HCT116 (cell line): Measurements from ENCODE around the gene RND3. TPM values are rescaled to one million over a fixed set of nuclear protein-coding genes. Genes with fewer than 3 reads are reported as not detected.

Experiments used
- ATAC-seq: fragments of 200-7000 bp; cut with Tn5 transposase; 2 replicates; pipeline ENCODE4 v1.9.1; 2020; ENCODE audit warnings: mild to moderate bottlenecking, moderate library complexity
- BruUV-seq: library from RNA; stranded (reverse); fragments of 400-500 nt; replicated peaks from 2 replicates; lab custom pipeline; 2021; lab: Mats Ljungman, UMichigan
- CTCF ChIA-PET: fragments of 300-600 bp; sonication (Branson Sonifier 250); formaldehyde crosslinking; loops from one replicate; lab custom pipeline; 2021; ENCODE audit warnings: antibody characterized with exemption; lab: Charles Lee
- POLR2A ChIA-PET: fragments of 300-600, 350-600 bp; sonication (Branson Sonifier 250); formaldehyde crosslinking; loops from one replicate; lab custom pipeline; 2021; ENCODE audit warnings: antibody characterized with exemption; lab: Charles Lee
- RAD21 ChIA-PET, 2 experiments: fragments of 300-600 bp; sonication (Branson Sonifier 250); formaldehyde crosslinking; loops; one replicate each; lab custom pipeline; 2023; ENCODE audit warnings: low total read pairs in 2 of 2; ENCODE audit not compliant: uncharacterized antibody in 2 of 2, unreplicated experiment in 2 of 2, low non-redundant PET in 1 of 2; lab: Charles Lee
- DNase-seq: peaks from one replicate; pipeline ENCODE4 v3.0.0-alpha.2; 2010; ENCODE audit warnings: low read depth, low spot score
- H2AFZ ChIP-seq: fragments of 200-600 bp; shearing (Covaris generic), sonication (generic); 2 replicates; pipeline ENCODE4 v1.6.1; 2017; ENCODE audit warnings: low read depth, mixed run types, mixed read lengths, antibody characterized with exemption, low read length; ENCODE audit not compliant: poor library complexity, severe bottlenecking
- H3K27ac ChIP-seq: 2 replicates; pipeline ENCODE4 v1.5.1; 2012; ENCODE audit warnings: low read depth, low read length
- H3K27me3 ChIP-seq: fragments of 200-600 bp; sonication (generic); 2 replicates; pipeline ENCODE4 v1.6.1; 2016; ENCODE audit warnings: mixed run types, low read length, mixed read lengths; ENCODE audit not compliant: insufficient read depth
- H3K36me3 ChIP-seq, 2 experiments: fragments of 200-500 bp in 1 of 2; fragments of 200-600 bp in 1 of 2; sonication (Bioruptor generic) in 1 of 2; sonication (generic) in 1 of 2; 2 replicates each; pipeline versions ENCODE4 v1.5.1 to v1.6.1; 2014 to 2016; ENCODE audit warnings: low read length in 2 of 2, inconsistent platforms in 1 of 2, mixed read lengths in 1 of 2, mixed run types in 1 of 2; ENCODE audit not compliant: insufficient read depth in 2 of 2, control insufficient read depth in 1 of 2
- H3K4me1 ChIP-seq, 2 experiments: fragments of 200-600 bp in 1 of 2; sonication (generic) in 1 of 2; 2 replicates each; pipeline versions ENCODE4 v1.5.1 to v1.6.1; 2012 to 2017; ENCODE audit warnings: low read length in 2 of 2, inconsistent platforms in 1 of 2, mild to moderate bottlenecking in 1 of 2, mixed read lengths in 1 of 2, mixed run types in 1 of 2, moderate library complexity in 1 of 2; ENCODE audit not compliant: insufficient read depth in 2 of 2, control insufficient read depth in 1 of 2
- H3K4me2 ChIP-seq: fragments of 200-600 bp; sonication (generic); 2 replicates; pipeline ENCODE4 v1.6.1; 2017; ENCODE audit warnings: mixed run types, low read length, mixed read lengths
- H3K4me3 ChIP-seq, 2 experiments: fragments of 200-600 bp in 1 of 2; sonication (generic) in 1 of 2; replicated peaks in 1 of 2; 2 replicates each; pipeline ENCODE4 v1.5.1; 2011 to 2016; ENCODE audit warnings: low read length in 2 of 2, control low read depth in 1 of 2, low read depth in 1 of 2, mild to moderate bottlenecking in 1 of 2, mixed read lengths in 1 of 2, mixed run types in 1 of 2
- H3K79me2 ChIP-seq: fragments of 200-600 bp; sonication (generic); 2 replicates; pipeline ENCODE4 v1.6.1; 2017; ENCODE audit warnings: mild to moderate bottlenecking, mixed run types, low read length, moderate library complexity, mixed read lengths; ENCODE audit not compliant: insufficient read depth
- H3K9ac ChIP-seq: fragments of 200-600 bp; sonication (generic); 2 replicates; pipeline ENCODE4 v1.6.1; 2016; ENCODE audit warnings: low read length, mixed read lengths
- H3K9me2 ChIP-seq: fragments of 200-600 bp; sonication (generic), shearing (Covaris generic); 2 replicates; pipeline ENCODE4 v1.6.1; 2017; ENCODE audit warnings: mixed run types, mild to moderate bottlenecking, moderate library complexity; ENCODE audit not compliant: insufficient read depth
- H3K9me3 ChIP-seq, 2 experiments: fragments of 200-500 bp in 1 of 2; fragments of 200-600 bp in 1 of 2; sonication (Bioruptor generic) in 1 of 2; sonication (generic) in 1 of 2; 2 replicates each; pipeline ENCODE4 v1.6.1; 2014 to 2017; ENCODE audit warnings: low read length in 2 of 2, mixed read lengths in 2 of 2, inconsistent platforms in 1 of 2, low read depth in 1 of 2, mild to moderate bottlenecking in 1 of 2, mixed run types in 1 of 2, moderate library complexity in 1 of 2; ENCODE audit not compliant: control insufficient read depth in 1 of 2, insufficient read depth in 1 of 2
- H4K20me1 ChIP-seq: fragments of 200-600 bp; sonication (generic), shearing (Covaris generic); 2 replicates; pipeline ENCODE4 v1.6.1; 2017; ENCODE audit warnings: mixed run types, mild to moderate bottlenecking, moderate library complexity; ENCODE audit not compliant: insufficient read depth
- CEBPB ChIP-seq: IDR thresholded peaks from 2 replicates; pipeline ENCODE4 v1.6.1; 2012; ENCODE audit warnings: low read depth
- CTCF ChIP-seq, 3 experiments: fragments of 200-600 bp in 1 of 3; sonication (generic) in 1 of 3; IDR thresholded peaks in 2 of 3; conservative IDR thresholded peaks in 1 of 3; 2 replicates each; pipeline ENCODE4 v1.5.1; 2012 to 2017; ENCODE audit warnings: low read depth in 2 of 3, low read length in 2 of 3, antibody characterized with exemption in 1 of 3, borderline replicate concordance in 1 of 3, control low read depth in 1 of 3, mild to moderate bottlenecking in 1 of 3, mixed read lengths in 1 of 3, mixed run types in 1 of 3, moderate library complexity in 1 of 3; ENCODE audit not compliant: insufficient read depth in 1 of 3
- ELF1 ChIP-seq: IDR thresholded peaks from 2 replicates; pipeline ENCODE4 v1.6.1; 2012; ENCODE audit warnings: low read depth, borderline replicate concordance
- EZH2 ChIP-seq: fragments of 200-600 bp; sonication (generic); IDR thresholded peaks from 2 replicates; pipeline ENCODE4 v1.6.1; 2017; ENCODE audit warnings: antibody characterized with exemption, mixed run types
- EZH2phosphoT487 ChIP-seq: fragments of 200-600 bp; IDR thresholded peaks from 2 replicates; pipeline ENCODE4 v1.6.1; 2018; ENCODE audit warnings: antibody characterized with exemption, borderline replicate concordance
- JUND ChIP-seq: IDR thresholded peaks from 2 replicates; pipeline ENCODE4 v1.6.1; 2012
- SIN3A ChIP-seq: IDR thresholded peaks from 2 replicates; pipeline ENCODE4 v1.6.1; 2012; ENCODE audit warnings: low read depth
- SRF ChIP-seq: IDR thresholded peaks from 2 replicates; pipeline ENCODE4 v1.6.1; 2012; ENCODE audit warnings: low read depth
- YY1 ChIP-seq: IDR thresholded peaks from 2 replicates; pipeline ENCODE4 v1.6.1; 2011; ENCODE audit warnings: low read length, low read depth, moderate library complexity, mild to moderate bottlenecking; ENCODE audit not compliant: insufficient replicate concordance; ENCODE audit errors: extremely low read depth
- ZNF274 ChIP-seq: fragments of 200-500 bp; sonication (Bioruptor generic); IDR thresholded peaks from 2 replicates; pipeline ENCODE4 v1.6.1; 2014; ENCODE audit warnings: mild to moderate bottlenecking, low read depth, low read length, inconsistent platforms
- intact Hi-C: fragments of 100-400 bp; cut with micrococcal nuclease; formaldehyde crosslinking; loops from 2 replicates; pipeline ENCODE4 v1.10.0; 2022
- total RNA-seq: library from RNA; stranded (reverse); gene quantifications from one replicate; pipeline ENCODE4 v1.2.1, GENCODE V29; 2021; ENCODE audit not compliant: unreplicated experiment
- TF ChIP-seq, protein P1 (sequence below): IDR thresholded peaks from 2 replicates; pipeline ENCODE4 v1.6.1; 2012

Gene RND3
- total RNA-seq, 1 experiment from 2014 or later, result 15.0 TPM

- no peaks in the 10 kb centered on the region for H3K36me3 ChIP-seq
- no peak overlapping the region for H3K9ac ChIP-seq
- POLR2A ChIA-PET, result no interaction called here
- intact Hi-C loops, result no loop called here
- H3K4me1 ChIP-seq, result no peaks in the 10 kb centered on the region
- no peak overlapping the region for H2AFZ ChIP-seq
- DNase-seq (no peak), ATAC-seq (no peak)
- no peak overlapping the region for H3K4me2 ChIP-seq
- no peaks in the 10 kb centered on the region for H3K27me3 ChIP-seq
- H3K27ac ChIP-seq, result no peak overlapping the region
- RAD21 ChIA-PET, result no interaction called here
- TF ChIP-seq JUND, result no peak
- no peak for TF ChIP-seq CEBPB
- no peak for TF ChIP-seq SIN3A
- no peak for TF ChIP-seq CTCF (IDR thresholded peaks at IDR 0.05 in 2 of 3, conservative IDR thresholded peaks at IDR 0.05 in 1 of 3; ENCODE audit: borderline replicate concordance in 1 of 3, insufficient read depth in 1 of 3, low read depth in 2 of 3, low read length in 2 of 3)
- no peak for TF ChIP-seq YY1
- TF ChIP-seq SRF, result no peak
- no peak for TF ChIP-seq ZNF274
- no peaks in the 10 kb centered on the region for H4K20me1 ChIP-seq
- H3K9me2 ChIP-seq, result no peaks in the 10 kb centered on the region
- H3K9me3 ChIP-seq, result no peaks in the 10 kb centered on the region
- no peak overlapping the region for H3K4me3 ChIP-seq
- H3K79me2 ChIP-seq, result no peaks in the 10 kb centered on the region
- CTCF ChIA-PET, result no interaction called here
- BruUV-seq, result no TSS peak
These were observed 17.7 kb upstream of the RND3 start for GRCh38 chr2:150505178-150505577.

DNA sequence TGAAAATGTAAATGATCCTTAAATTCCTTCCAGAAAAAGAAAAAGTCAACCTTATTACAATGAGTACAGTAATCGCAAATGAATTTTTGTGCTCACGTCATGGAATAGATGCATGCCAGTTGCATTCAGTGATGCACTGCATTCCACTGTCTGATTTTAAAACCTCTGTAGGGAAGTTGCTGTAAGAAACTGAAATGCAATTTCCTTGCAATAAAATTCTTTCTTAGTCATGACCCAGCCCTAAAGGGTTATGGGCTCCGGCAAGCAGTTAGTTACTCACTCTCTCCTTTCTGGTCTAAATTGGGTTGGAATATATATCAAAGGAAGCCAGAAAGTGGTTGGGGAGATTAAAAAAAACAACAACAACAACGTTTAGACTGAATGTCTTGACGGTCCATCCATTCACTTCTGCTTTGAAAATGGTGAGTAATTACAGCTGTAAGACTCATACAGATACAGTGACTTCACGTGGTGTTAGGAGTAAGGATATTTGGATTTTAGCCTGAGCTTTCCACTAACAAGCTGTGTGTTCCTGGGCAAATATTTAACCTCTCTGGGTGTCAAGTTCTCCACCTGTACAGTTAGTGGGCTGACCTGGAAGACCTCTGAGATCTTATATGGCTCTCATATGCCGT, 8.6 kb upstream of the RND3 start:
- ATAC-seq, result no peak
- CTCF ChIA-PET, result no interaction called here

More for the DNA sequence above, 8.6 kb upstream of the RND3 start:
- intact Hi-C loops, result no loop called here
- ChIA-PET RAD21 (no interaction called here), POLR2A (no interaction called here)
- Histone ChIP-seq H3K36me3 (no peaks in the 10 kb centered on the region), H3K27ac (no peak overlapping the region), H4K20me1 (no peaks in the 10 kb centered on the region), H3K4me2 (no peak overlapping the region), H3K4me3 (no peak overlapping the region), H3K79me2 (no peaks in the 10 kb centered on the region), H3K4me1 (no peaks in the 10 kb centered on the region), H3K27me3 (no peaks in the 10 kb centered on the region), H2AFZ (no peak overlapping the region), H3K9me3 (no peaks in the 10 kb centered on the region), H3K9me2 (no peaks in the 10 kb centered on the region), H3K9ac (no peak overlapping the region)
- no TSS peak for BruUV-seq
- DNase-seq, result no peak
- TF ChIP-seq CEBPB (no peak), EZH2 (no peak), EZH2phosphoT487 (no peak), SIN3A (no peak), JUND (no peak), ELF1 (no peak), ZNF274 (no peak)
- TF ChIP-seq, protein P1, sequence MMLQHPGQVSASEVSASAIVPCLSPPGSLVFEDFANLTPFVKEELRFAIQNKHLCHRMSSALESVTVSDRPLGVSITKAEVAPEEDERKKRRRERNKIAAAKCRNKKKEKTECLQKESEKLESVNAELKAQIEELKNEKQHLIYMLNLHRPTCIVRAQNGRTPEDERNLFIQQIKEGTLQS, result no peak
